T47D (cell line): ENCODE measurements around the gene RPA3.

Experiments
- DNase-seq, 2 experiments: peaks; one replicate each; pipeline versions ENCODE4 v3.0.0 to v3.0.0-alpha.2; 2011 to 2012; ENCODE audit warnings: low read depth in 1 of 2, low spot score in 1 of 2
- JUND ChIP-seq: IDR thresholded peaks from 2 replicates; pipeline ENCODE4 v1.6.1; 2012; ENCODE audit warnings: low read depth
- in situ Hi-C: cut with HindIII; loops from 2 replicates; pipeline ENCODE4 v1.10.0; 2016; ENCODE audit warnings: low sequenced_read_pairs, low pct_unique_long_range_greater_than_20kb

Gene RPA3

GRCh38 chr7:7699380-7699779, 19.0 kb downstream of the RPA3 start:
- DNase-seq, result no peak
- in situ Hi-C loops, result no loop called here
- TF ChIP-seq JUND, result no peak

- no peak for DNase-seq
- no peak for TF ChIP-seq JUND
- in situ Hi-C loops, result no loop called here
These were observed 19.5 kb downstream of the RPA3 start for GRCh38 chr7:7698930-7699329.

GRCh38 chr7:7696458-7697119, 21.8 kb downstream of the RPA3 start:
- in situ Hi-C loops, result no loop called here
- no peak for TF ChIP-seq JUND
- DNase-seq, result peak; percentile 41 to 52

GRCh38 chr7:7695111-7695817, 23.1 kb downstream of the RPA3 start:
- no peak for DNase-seq
- no peak for TF ChIP-seq JUND
- in situ Hi-C loops, result no loop called here

- in situ Hi-C loops, result no loop called here
- no peak for TF ChIP-seq JUND
These were observed 23.9 kb downstream of the RPA3 start for GRCh38 chr7:7694542-7694941.

GRCh38 chr7:7693881-7694280, 24.5 kb downstream of the RPA3 start:
- no peak for DNase-seq
- in situ Hi-C loops, result no loop called here
- TF ChIP-seq JUND, result no peak

More at GRCh38 chr7:7694542-7694941, 23.9 kb downstream of the RPA3 start:
- DNase-seq, result no peak

GRCh38 chr7:7688956-7689355, 29.5 kb downstream of the RPA3 start:
- no peak for DNase-seq
- TF ChIP-seq JUND, result no peak
- in situ Hi-C loops, result no loop called here

GRCh38 chr7:7688310-7688709, 30.1 kb downstream of the RPA3 start:
- in situ Hi-C loops, result no loop called here
- no peak for TF ChIP-seq JUND
- no peak for DNase-seq

- in situ Hi-C loops, result no loop called here
- DNase-seq, result no peak
These were observed 30.6 kb downstream of the RPA3 start for GRCh38 chr7:7687800-7688199.

GRCh38 chr7:7686811-7687508, 31.4 kb downstream of the RPA3 start:
- in situ Hi-C loops, result no loop called here
- no peak for TF ChIP-seq JUND
- DNase-seq, result no peak

More at GRCh38 chr7:7687800-7688199, 30.6 kb downstream of the RPA3 start:
- no peak for TF ChIP-seq JUND

- no peak for DNase-seq
- in situ Hi-C loops, result no loop called here
- TF ChIP-seq JUND, result no peak
These were observed 35.5 kb downstream of the RPA3 start for GRCh38 chr7:7682861-7683260.

- DNase-seq, result no peak
- no peak for TF ChIP-seq JUND
- in situ Hi-C loops, result no loop called here
These were observed 36.5 kb downstream of the RPA3 start for GRCh38 chr7:7681936-7682329.
